SK-N-SH treated with all-trans-retinoic acid at 6 μM for 48 hours (cell line): ENCODE measurements around the gene SSU72.
"Not testable (repeated sequence)": the region's sequence is repeated elsewhere in the genome, so short reads cannot be mapped to it uniquely, and the experiment has no call there.

Experiments
- ATAC-seq: fragments of 200-7000 bp; cut with Tn5 transposase; 3 replicates; pipeline ENCODE4 v1.9.1; 2020; ENCODE audit warnings: mild to moderate bottlenecking, moderate library complexity
- ARNTL ChIP-seq: fragments of 450-650 bp; formaldehyde crosslinking; IDR thresholded peaks from 2 replicates; pipeline ENCODE4 v1.5.0; 2020; ENCODE audit warnings: low read depth, mild to moderate bottlenecking, moderate library complexity, borderline replicate concordance
- BACH2 ChIP-seq: fragments of 250-450 bp; sonication (Bioruptor Pico); IDR thresholded peaks from 2 replicates; pipeline ENCODE4 v1.9.0; 2021; ENCODE audit warnings: mild to moderate bottlenecking, borderline replicate concordance
- CSDC2 ChIP-seq: fragments of 250-450 bp; sonication (Bioruptor Pico); IDR thresholded peaks from 2 replicates; pipeline ENCODE4 v1.5.0; 2020; ENCODE audit warnings: mild to moderate bottlenecking, moderate library complexity
- ESRRG ChIP-seq: fragments of 250-450 bp; sonication (Bioruptor Pico); IDR thresholded peaks from 2 replicates; pipeline ENCODE4 v1.6.1; 2021; ENCODE audit warnings: mild to moderate bottlenecking
- ISL1 ChIP-seq: fragments of 250-450 bp; sonication (Bioruptor Pico); IDR thresholded peaks from 2 replicates; pipeline ENCODE4 v2.1.2; 2022; ENCODE audit warnings: mild to moderate bottlenecking, moderate library complexity
- PATZ1 ChIP-seq: fragments of 250-450 bp; sonication (Bioruptor Pico); IDR thresholded peaks from 2 replicates; pipeline ENCODE4 v1.8.0; 2020; ENCODE audit warnings: mild to moderate bottlenecking, moderate library complexity, borderline replicate concordance
- POU6F1 ChIP-seq: fragments of 250-450 bp; sonication (Bioruptor Pico); IDR thresholded peaks from 2 replicates; pipeline ENCODE4 v1.8.0; 2021; ENCODE audit warnings: low read depth, mild to moderate bottlenecking, moderate library complexity, borderline replicate concordance
- PPARA ChIP-seq: fragments of 250-450 bp; sonication (Bioruptor Pico); IDR thresholded peaks from 2 replicates; pipeline ENCODE4 v1.5.0; 2020; ENCODE audit warnings: mild to moderate bottlenecking, borderline replicate concordance
- RARB ChIP-seq: fragments of 250-450 bp; sonication (Bioruptor Pico); IDR thresholded peaks from 2 replicates; pipeline ENCODE4 v1.8.0; 2021; ENCODE audit warnings: mild to moderate bottlenecking, moderate library complexity
- SNAI2 ChIP-seq: fragments of 250-450 bp; sonication (Bioruptor Pico); IDR thresholded peaks from 2 replicates; pipeline ENCODE4 v1.5.0; 2020; ENCODE audit warnings: mild to moderate bottlenecking, moderate library complexity
- TCF4 ChIP-seq: fragments of 250-450 bp; sonication (Bioruptor Pico); IDR thresholded peaks from 2 replicates; pipeline ENCODE4 v1.8.0; 2021; ENCODE audit warnings: mild to moderate bottlenecking, moderate library complexity, borderline replicate concordance
- TOX ChIP-seq: fragments of 250-450 bp; sonication (Bioruptor Pico); IDR thresholded peaks from 2 replicates; pipeline ENCODE4 v1.8.0; 2021; ENCODE audit warnings: mild to moderate bottlenecking, moderate library complexity, borderline replicate concordance
- ZC3H10 ChIP-seq: fragments of 250-450 bp; sonication (Bioruptor Pico); IDR thresholded peaks from 2 replicates; pipeline ENCODE4 v1.5.1; 2021; ENCODE audit warnings: mild to moderate bottlenecking, moderate library complexity
- ZFP3 ChIP-seq: fragments of 250-450 bp; sonication (Bioruptor Pico); IDR thresholded peaks from 2 replicates; pipeline ENCODE4 v1.5.0; 2020; ENCODE audit warnings: mild to moderate bottlenecking, moderate library complexity
- ZFP30 ChIP-seq: fragments of 450-650 bp; formaldehyde crosslinking; IDR thresholded peaks from 2 replicates; pipeline ENCODE4 v1.5.0; 2022; ENCODE audit warnings: mild to moderate bottlenecking, moderate library complexity
- ZNF565 ChIP-seq: fragments of 450-650 bp; formaldehyde crosslinking; conservative IDR thresholded peaks from 2 replicates; pipeline ENCODE4 v1.5.0; 2020; ENCODE audit warnings: low read depth, mild to moderate bottlenecking, moderate library complexity
- ZNF70 ChIP-seq: fragments of 450-650 bp; formaldehyde crosslinking; IDR thresholded peaks from 2 replicates; pipeline ENCODE4 v1.5.0; 2020; ENCODE audit warnings: mild to moderate bottlenecking, moderate library complexity
- ZNF8 ChIP-seq: fragments of 450-650 bp; formaldehyde crosslinking; IDR thresholded peaks from 2 replicates; pipeline ENCODE4 v1.5.0; 2020; ENCODE audit warnings: mild to moderate bottlenecking, moderate library complexity
- TF ChIP-seq, protein P1 (sequence below): fragments of 250-450 bp; sonication (Bioruptor Pico); IDR thresholded peaks from 2 replicates; pipeline ENCODE4 v1.5.1; 2020; ENCODE audit warnings: low read depth, mild to moderate bottlenecking, moderate library complexity
- TF ChIP-seq, protein P2 (sequence below): fragments of 250-450 bp; sonication (Bioruptor Pico); IDR thresholded peaks from 2 replicates; pipeline ENCODE4 v1.5.1; 2021; ENCODE audit warnings: mild to moderate bottlenecking, moderate library complexity

The SSU72 gene

DNA sequence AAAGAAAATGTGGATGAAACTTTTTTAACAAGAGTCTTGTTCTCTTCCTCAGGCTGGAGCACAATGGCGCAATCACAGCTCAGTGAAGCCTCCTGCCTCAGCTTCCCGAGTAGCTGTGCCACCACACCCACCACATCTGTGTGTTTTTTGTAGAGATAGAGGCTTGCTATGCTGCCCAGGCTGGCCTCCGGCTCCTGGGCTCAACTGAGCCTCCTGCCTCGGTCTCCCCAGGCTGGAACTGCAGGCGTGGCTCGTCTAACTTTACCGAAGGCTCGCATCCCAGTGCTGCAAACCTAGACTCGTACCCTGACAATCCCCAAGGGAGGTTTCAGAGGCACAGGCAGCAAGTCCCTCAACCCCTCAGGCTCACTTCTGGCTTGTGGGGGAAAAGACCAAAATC is 14.5 kb downstream of the SSU72 start:
- ATAC-seq: no peak
- TF ChIP-seq ZNF8 (CRISPR knock-in tag): no peak
- TF ChIP-seq TOX (CRISPR knock-in tag): no peak
- TF ChIP-seq ISL1: no peak
- no peak for TF ChIP-seq ZFP3 (CRISPR knock-in tag)
- TF ChIP-seq SNAI2 (CRISPR knock-in tag): no peak
- TF ChIP-seq, protein P1, sequence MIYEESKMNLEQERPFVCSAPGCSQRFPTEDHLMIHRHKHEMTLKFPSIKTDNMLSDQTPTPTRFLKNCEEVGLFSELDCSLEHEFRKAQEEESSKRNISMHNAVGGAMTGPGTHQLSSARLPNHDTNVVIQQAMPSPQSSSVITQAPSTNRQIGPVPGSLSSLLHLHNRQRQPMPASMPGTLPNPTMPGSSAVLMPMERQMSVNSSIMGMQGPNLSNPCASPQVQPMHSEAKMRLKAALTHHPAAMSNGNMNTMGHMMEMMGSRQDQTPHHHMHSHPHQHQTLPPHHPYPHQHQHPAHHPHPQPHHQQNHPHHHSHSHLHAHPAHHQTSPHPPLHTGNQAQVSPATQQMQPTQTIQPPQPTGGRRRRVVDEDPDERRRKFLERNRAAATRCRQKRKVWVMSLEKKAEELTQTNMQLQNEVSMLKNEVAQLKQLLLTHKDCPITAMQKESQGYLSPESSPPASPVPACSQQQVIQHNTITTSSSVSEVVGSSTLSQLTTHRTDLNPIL (CRISPR knock-in tag): no peak
- TF ChIP-seq BACH2 (CRISPR knock-in tag): no peak
- TF ChIP-seq PPARA (CRISPR knock-in tag): no peak
- no peak for TF ChIP-seq POU6F1
- TF ChIP-seq ZC3H10 (CRISPR knock-in tag): no peak
- no peak for TF ChIP-seq TCF4 (CRISPR knock-in tag)
- TF ChIP-seq PATZ1 (CRISPR knock-in tag): no peak
- TF ChIP-seq RARB (CRISPR knock-in tag): no peak
- TF ChIP-seq ZFP30 (CRISPR knock-in tag): no peak
- TF ChIP-seq, protein P2, sequence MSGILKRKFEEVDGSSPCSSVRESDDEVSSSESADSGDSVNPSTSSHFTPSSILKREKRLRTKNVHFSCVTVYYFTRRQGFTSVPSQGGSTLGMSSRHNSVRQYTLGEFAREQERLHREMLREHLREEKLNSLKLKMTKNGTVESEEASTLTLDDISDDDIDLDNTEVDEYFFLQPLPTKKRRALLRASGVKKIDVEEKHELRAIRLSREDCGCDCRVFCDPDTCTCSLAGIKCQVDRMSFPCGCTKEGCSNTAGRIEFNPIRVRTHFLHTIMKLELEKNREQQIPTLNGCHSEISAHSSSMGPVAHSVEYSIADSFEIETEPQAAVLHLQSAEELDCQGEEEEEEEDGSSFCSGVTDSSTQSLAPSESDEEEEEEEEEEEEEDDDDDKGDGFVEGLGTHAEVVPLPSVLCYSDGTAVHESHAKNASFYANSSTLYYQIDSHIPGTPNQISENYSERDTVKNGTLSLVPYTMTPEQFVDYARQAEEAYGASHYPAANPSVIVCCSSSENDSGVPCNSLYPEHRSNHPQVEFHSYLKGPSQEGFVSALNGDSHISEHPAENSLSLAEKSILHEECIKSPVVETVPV (CRISPR knock-in tag): no peak
- no peak for TF ChIP-seq ZNF565 (CRISPR knock-in tag)
- no peak for TF ChIP-seq ARNTL (CRISPR knock-in tag)

GRCh38 chr1:1559066-1559465 is 15.6 kb downstream of the SSU72 start:
- ATAC-seq: no peak

GRCh38 chr1:1558591-1558990 is 16.1 kb downstream of the SSU72 start:
- TF ChIP-seq ZFP3 (CRISPR knock-in tag) (no peak), ZNF70 (CRISPR knock-in tag) (no peak)
- TF ChIP-seq, protein P2 (CRISPR knock-in tag): no peak
- no peak for ATAC-seq

More at GRCh38 chr1:1559066-1559465, 15.6 kb downstream of the SSU72 start:
- TF ChIP-seq CSDC2 (CRISPR knock-in tag) (no peak), ESRRG (CRISPR knock-in tag) (no peak), SNAI2 (CRISPR knock-in tag) (no peak), ZNF565 (CRISPR knock-in tag) (no peak), RARB (CRISPR knock-in tag) (no peak), TOX (CRISPR knock-in tag) (no peak)

DNA sequence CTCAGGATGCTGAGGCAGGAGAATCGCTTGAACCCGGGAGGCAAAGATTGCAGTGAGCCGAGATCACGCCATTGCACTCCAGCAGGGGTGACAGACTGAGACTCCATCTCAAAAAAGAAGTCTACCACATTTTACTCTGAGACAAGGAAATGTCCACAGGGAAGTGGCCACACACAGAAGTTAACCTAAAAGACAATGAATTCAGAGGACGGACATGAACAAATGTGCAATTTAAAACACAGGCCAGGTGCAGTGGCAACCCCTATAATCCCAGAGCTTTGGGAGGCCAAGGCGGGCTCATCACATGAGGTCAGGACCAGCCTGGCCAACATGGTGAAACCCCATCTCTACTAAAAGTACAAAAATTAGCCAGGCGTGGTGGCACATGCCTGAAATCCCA is 17.0 kb downstream of the SSU72 start:
- not testable (repeated sequence) for ATAC-seq

DNA sequence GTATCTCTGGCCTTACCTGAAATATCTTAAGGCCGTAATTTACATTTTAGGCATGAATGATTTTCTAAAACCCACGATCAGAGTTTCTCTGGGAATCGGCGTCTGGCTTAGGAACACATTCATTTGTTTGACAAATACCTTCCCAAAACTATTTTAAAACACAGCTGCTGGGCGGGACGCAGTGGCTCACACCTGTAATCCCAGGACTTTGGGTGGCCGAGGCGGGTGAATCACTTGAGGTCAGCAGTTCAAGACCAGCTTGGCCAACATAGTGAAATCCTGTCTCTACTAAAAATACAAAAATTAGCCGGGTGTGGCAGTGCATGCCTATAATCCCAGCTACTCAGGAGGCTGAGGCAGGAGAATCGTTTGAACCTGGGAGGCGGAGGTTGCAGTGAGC is 17.7 kb downstream of the SSU72 start:
- ATAC-seq: not testable (repeated sequence)
